Liver (tissue), 9 donors: ENCODE data around the gene CLIP2. TPM values are rescaled to one million over a fixed set of nuclear protein-coding genes. Genes with fewer than 3 reads are reported as not detected.

Source experiments
- DNase-seq: peaks from one replicate; pipeline ENCODE4 v3.0.0-alpha.2; 2017; ENCODE audit warnings: low spot score
- H3K27ac ChIP-seq, 2 donors: one replicate each; pipeline ENCODE4 v1.7.0; 2013; ENCODE audit warnings: inconsistent platforms in 2 of 2, low read length in 2 of 2, control low read depth in 1 of 2, low read depth in 1 of 2, mild to moderate bottlenecking in 1 of 2
- H3K27me3 ChIP-seq, 4 donors: one replicate each; pipeline versions ENCODE4 v1.6.1 to v1.7.0; 2013; ENCODE audit warnings: low read length in 3 of 4, inconsistent platforms in 1 of 4, mild to moderate bottlenecking in 1 of 4, moderate library complexity in 1 of 4; ENCODE audit not compliant: control insufficient read depth in 4 of 4, insufficient read depth in 4 of 4
- H3K36me3 ChIP-seq, 4 donors: one replicate each; pipeline versions ENCODE4 v1.6.1 to v1.7.0; 2013; ENCODE audit warnings: low read length in 3 of 4, mild to moderate bottlenecking in 3 of 4, low read depth in 1 of 4, moderate library complexity in 1 of 4; ENCODE audit not compliant: control insufficient read depth in 4 of 4, insufficient read depth in 3 of 4
- H3K4me1 ChIP-seq, 4 donors: one replicate each; pipeline versions ENCODE4 v1.6.1 to v1.7.0; 2013; ENCODE audit warnings: low read length in 3 of 4, mild to moderate bottlenecking in 3 of 4, moderate library complexity in 1 of 4; ENCODE audit not compliant: control insufficient read depth in 4 of 4, insufficient read depth in 4 of 4
- H3K4me3 ChIP-seq, 3 donors: one replicate each; pipeline versions ENCODE4 v1.6.1 to v1.7.0; 2013; ENCODE audit warnings: low read length in 3 of 3, control low read depth in 1 of 3, low read depth in 1 of 3, mild to moderate bottlenecking in 1 of 3
- H3K9ac ChIP-seq, 2 donors: one replicate each; pipeline ENCODE4 v1.7.0; 2013; ENCODE audit warnings: low read length in 2 of 2, mild to moderate bottlenecking in 2 of 2, moderate library complexity in 2 of 2, control low read depth in 1 of 2, low read depth in 1 of 2
- H3K9me3 ChIP-seq, 4 donors: one replicate each; pipeline versions ENCODE4 v1.6.1 to v1.7.0; 2013; ENCODE audit warnings: low read length in 3 of 4; ENCODE audit not compliant: control insufficient read depth in 4 of 4
- ATF3 ChIP-seq: IDR thresholded peaks from 2 replicates; pipeline ENCODE4 v1.6.1; 2016; ENCODE audit warnings: antibody characterized with exemption
- EGR1 ChIP-seq, 2 donors: IDR thresholded peaks; 2 replicates each; pipeline ENCODE4 v1.6.1; 2016 to 2018; ENCODE audit warnings: antibody characterized with exemption in 2 of 2, low read depth in 2 of 2
- FOXA1 ChIP-seq: IDR thresholded peaks from 2 replicates; pipeline ENCODE4 v1.6.1; 2016; ENCODE audit warnings: antibody characterized with exemption
- FOXA2 ChIP-seq: IDR thresholded peaks from 2 replicates; pipeline ENCODE4 v1.6.1; 2016; ENCODE audit warnings: antibody characterized with exemption
- HNF4A ChIP-seq, 2 donors: conservative IDR thresholded peaks; 2 replicates each; pipeline ENCODE4 v1.6.1; 2016; ENCODE audit warnings: antibody characterized with exemption in 2 of 2, mild to moderate bottlenecking in 2 of 2
- JUND ChIP-seq, 2 donors: IDR thresholded peaks; 2 replicates each; pipeline ENCODE4 v1.6.1; 2016; ENCODE audit warnings: antibody characterized with exemption in 2 of 2
- NR2F2 ChIP-seq: IDR thresholded peaks from 2 replicates; pipeline ENCODE4 v1.6.1; 2016; ENCODE audit warnings: antibody characterized with exemption
- REST ChIP-seq: IDR thresholded peaks from 2 replicates; pipeline ENCODE4 v1.6.1; 2016; ENCODE audit warnings: antibody characterized with exemption, mild to moderate bottlenecking
- RXRA ChIP-seq, 2 donors: IDR thresholded peaks; 2 replicates each; pipeline ENCODE4 v1.6.1; 2017 to 2018; ENCODE audit warnings: antibody characterized with exemption in 2 of 2, mild to moderate bottlenecking in 1 of 2
- SP1 ChIP-seq: IDR thresholded peaks from 2 replicates; pipeline ENCODE4 v1.6.1; 2018; ENCODE audit warnings: antibody characterized with exemption, mild to moderate bottlenecking
- TAF1 ChIP-seq: conservative IDR thresholded peaks from 2 replicates; pipeline ENCODE4 v1.6.1; 2016; ENCODE audit warnings: antibody characterized with exemption, mild to moderate bottlenecking
- YY1 ChIP-seq: IDR thresholded peaks from 2 replicates; pipeline ENCODE4 v1.6.1; 2016; ENCODE audit warnings: antibody characterized with exemption, mild to moderate bottlenecking
- ZBTB33 ChIP-seq: IDR thresholded peaks from 2 replicates; pipeline ENCODE4 v1.6.1; 2016; ENCODE audit warnings: antibody characterized with exemption
- WGBS: extraction: QIAGEN DNeasy Blood & Tissue Kit; methylation state at CpG from one replicate; pipeline ENCODE4 v1.1.7; 2013; 5-methylcytosine and 5-hydroxymethylcytosine counted together
- polyA plus RNA-seq, 2 donors: library from polyadenylated mRNA; stranded (reverse) in 1 of 2; unstranded in 1 of 2; fragments of 200-250 nt in 1 of 2; fragments of >200 nt in 1 of 2; fragmentation: Nextera tagmentation in 1 of 2; extraction: Ambion mirVana in 1 of 2; gene quantifications; one replicate each; pipeline versions ENCODE4 v1.2.1 to v1.2.3, GENCODE V29; 2013 to 2015
- total RNA-seq, 2 donors: library from RNA; depleted of rRNA; stranded (reverse); fragments of >200 nt; gene quantifications; one replicate each; pipeline ENCODE4 v1.2.3, GENCODE V29; 2014
- donor health status: healthy.
- donor health status: healthy.
- donor health status: healthy.
- donor health status: healthy.
- donor health status: healthy.

Gene CLIP2
- total and polyA plus RNA-seq, 4 donors: 1.4 to 6.3 (median 2.5) TPM

- Histone ChIP-seq H3K27ac (peak overlapping the region in 1 of 2 donors; percentile 12), H3K27me3 (no peaks in the 10 kb centered on the region), H3K36me3 (no peaks in the 10 kb centered on the region), H3K4me1 (no peaks in the 10 kb centered on the region), H3K4me3 (no peak overlapping the region), H3K9me3 (no peaks in the 10 kb centered on the region), H3K9ac (no peak overlapping the region)
- DNase-seq: no peak
- WGBS: 64% methylated on average over 28 of the region's 28 CpGs
- TF ChIP-seq ZBTB33 (no peak), TAF1 (no peak), ATF3 (no peak), NR2F2 (no peak), FOXA2 (no peak), SP1 (no peak), RXRA (IDR thresholded peaks at IDR 0.05) (no peak), FOXA1 (no peak), REST (no peak), YY1 (no peak), JUND (IDR thresholded peaks at IDR 0.05) (no peak)
Observed at GRCh38 chr7:74372511-74373111, 83.4 kb downstream of the CLIP2 start.

GRCh38 chr7:74373536-74373935, 84.3 kb downstream of the CLIP2 start:
- no peak overlapping the region for H3K27ac ChIP-seq
- TF ChIP-seq SP1 (no peak), EGR1 (IDR thresholded peaks at IDR 0.05; ENCODE audit: low read depth in 2 of 2) (no peak), YY1 (no peak), RXRA (IDR thresholded peaks at IDR 0.05) (no peak), NR2F2 (no peak), ZBTB33 (no peak), ATF3 (no peak), HNF4A (conservative IDR thresholded peaks at IDR 0.05) (no peak)
- H3K27me3 ChIP-seq: no peaks in the 10 kb centered on the region
- WGBS: 66% methylated on average over 3 of the region's 3 CpGs
- no peaks in the 10 kb centered on the region for H3K36me3 ChIP-seq
- H3K9me3 ChIP-seq: no peaks in the 10 kb centered on the region
- no peak overlapping the region for H3K9ac ChIP-seq
- DNase-seq: no peak
- H3K4me1 ChIP-seq: no peaks in the 10 kb centered on the region
- H3K4me3 ChIP-seq: no peak overlapping the region
